ENCODE results near the gene ADAM23. TPM values are rescaled to one million over a fixed set of nuclear protein-coding genes. Genes with fewer than 3 reads are reported as not detected.

The ADAM23 gene
- total and polyA plus RNA-seq, 2 experiments from 2014 or later = 2.8 to 3.3 TPM

DNA sequence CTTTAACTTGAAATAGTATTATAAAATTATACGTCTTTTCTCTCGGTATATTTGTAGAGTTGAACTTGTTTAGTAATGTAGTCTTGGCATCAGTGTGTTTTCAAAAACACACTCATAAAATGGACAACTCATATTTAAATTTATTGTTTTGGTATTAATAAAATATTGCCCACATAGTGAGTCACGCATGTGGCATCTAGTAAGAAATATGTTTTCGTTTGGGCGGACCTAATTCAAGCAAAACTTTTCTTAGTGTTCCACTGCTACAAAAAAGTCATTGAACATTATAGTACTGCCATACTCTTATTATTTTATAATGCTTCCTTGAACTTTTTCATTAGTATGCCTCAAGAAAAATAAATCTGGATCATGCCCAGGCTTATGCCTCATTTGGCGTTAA, 167.9 kb downstream of the ADAM23 start:
- H3K27me3 ChIP-seq = no peaks in the 10 kb centered on the region
- H3K36me3 ChIP-seq (replicated peaks; ENCODE audit: insufficient read depth, low read depth) = no peaks in the 10 kb centered on the region
- no peak for DNase-seq (ENCODE audit: low spot score)
- no peak for TF ChIP-seq EZH2phosphoT487 (IDR thresholded peaks at IDR 0.05; ENCODE audit: low read depth, severe bottlenecking, unreplicated experiment)
- TF ChIP-seq, protein P1, sequence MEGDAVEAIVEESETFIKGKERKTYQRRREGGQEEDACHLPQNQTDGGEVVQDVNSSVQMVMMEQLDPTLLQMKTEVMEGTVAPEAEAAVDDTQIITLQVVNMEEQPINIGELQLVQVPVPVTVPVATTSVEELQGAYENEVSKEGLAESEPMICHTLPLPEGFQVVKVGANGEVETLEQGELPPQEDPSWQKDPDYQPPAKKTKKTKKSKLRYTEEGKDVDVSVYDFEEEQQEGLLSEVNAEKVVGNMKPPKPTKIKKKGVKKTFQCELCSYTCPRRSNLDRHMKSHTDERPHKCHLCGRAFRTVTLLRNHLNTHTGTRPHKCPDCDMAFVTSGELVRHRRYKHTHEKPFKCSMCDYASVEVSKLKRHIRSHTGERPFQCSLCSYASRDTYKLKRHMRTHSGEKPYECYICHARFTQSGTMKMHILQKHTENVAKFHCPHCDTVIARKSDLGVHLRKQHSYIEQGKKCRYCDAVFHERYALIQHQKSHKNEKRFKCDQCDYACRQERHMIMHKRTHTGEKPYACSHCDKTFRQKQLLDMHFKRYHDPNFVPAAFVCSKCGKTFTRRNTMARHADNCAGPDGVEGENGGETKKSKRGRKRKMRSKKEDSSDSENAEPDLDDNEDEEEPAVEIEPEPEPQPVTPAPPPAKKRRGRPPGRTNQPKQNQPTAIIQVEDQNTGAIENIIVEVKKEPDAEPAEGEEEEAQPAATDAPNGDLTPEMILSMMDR (IDR thresholded peaks at IDR 0.05; ENCODE audit: poor library complexity) = no peak
- no peak for TF ChIP-seq EZH2 (IDR thresholded peaks at IDR 0.05; ENCODE audit: borderline replicate concordance)
- no peak overlapping the region for H3K4me3 ChIP-seq
- H3K9me2 ChIP-seq (replicated peaks; ENCODE audit: insufficient read depth) = no peaks in the 10 kb centered on the region
- H3K4me2 ChIP-seq = no peak overlapping the region
- H4K20me1 ChIP-seq (ENCODE audit: insufficient read depth, poor library complexity, severe bottlenecking) = no peaks in the 10 kb centered on the region
- no peak overlapping the region for H2AFZ ChIP-seq
- H3K27ac ChIP-seq = no peak overlapping the region
- WGBS (ENCODE audit: low lambda C conversion rate, missing lambda C conversion rate) = 94% methylated on average over 6 of the region's 6 CpGs
- H3K79me2 ChIP-seq = no peaks in the 10 kb centered on the region
- H3K4me1 ChIP-seq (ENCODE audit: insufficient read depth) = no peaks in the 10 kb centered on the region
- no peaks in the 10 kb centered on the region for H3K9me3 ChIP-seq (ENCODE audit: low read depth)

DNA sequence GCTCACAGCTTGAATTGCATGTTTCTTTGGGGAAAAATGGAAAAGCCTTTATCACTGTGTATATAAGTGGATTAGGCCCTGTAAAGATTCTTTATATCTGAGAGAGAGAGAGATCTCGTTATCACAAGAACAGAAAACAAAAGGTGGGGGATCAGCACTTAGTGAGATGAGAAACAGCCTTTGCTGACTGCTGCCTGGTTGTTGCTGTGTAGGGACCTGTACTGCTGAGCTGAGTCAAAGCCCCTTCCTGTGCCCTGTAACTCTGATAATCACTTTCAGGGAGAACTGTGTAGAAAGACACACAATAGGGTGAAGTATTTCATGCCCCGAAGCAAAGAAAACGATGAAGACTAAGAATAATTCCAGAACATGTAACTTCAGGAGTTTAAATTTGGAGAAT, 168.4 kb downstream of the ADAM23 start:
- H2AFZ ChIP-seq = no peak overlapping the region

DNA sequence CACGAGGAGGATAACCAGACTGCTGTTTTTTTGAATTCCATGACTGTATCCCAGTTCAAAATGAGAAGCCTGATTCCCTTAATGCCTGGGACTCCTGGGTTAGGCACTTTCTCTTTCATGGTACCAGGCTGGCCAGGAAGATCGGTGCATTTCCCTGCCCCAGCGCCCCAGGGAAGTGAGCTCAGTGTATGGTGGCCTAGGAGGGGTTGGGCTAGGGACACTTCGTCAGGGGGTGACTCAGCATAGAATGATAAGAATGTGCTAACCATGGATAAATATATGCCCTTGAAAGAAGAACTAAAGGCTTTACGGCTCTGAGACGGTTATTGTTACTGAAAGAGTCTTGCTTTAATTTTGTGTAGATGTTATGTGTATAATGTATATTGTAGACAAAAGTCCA, 171.5 kb downstream of the ADAM23 start:
- Histone ChIP-seq H3K4me3 (no peak overlapping the region), H2AFZ (no peak overlapping the region), H3K9me2 (replicated peaks; ENCODE audit: insufficient read depth) (no peaks in the 10 kb centered on the region), H3K79me2 (no peaks in the 10 kb centered on the region), H3K4me1 (ENCODE audit: insufficient read depth) (no peaks in the 10 kb centered on the region), H3K27me3 (no peaks in the 10 kb centered on the region), H3K9me3 (ENCODE audit: low read depth) (no peaks in the 10 kb centered on the region), H3K4me2 (no peak overlapping the region), H4K20me1 (ENCODE audit: insufficient read depth, poor library complexity, severe bottlenecking) (no peaks in the 10 kb centered on the region), H3K27ac (no peak overlapping the region), H3K36me3 (replicated peaks; ENCODE audit: insufficient read depth, low read depth) (no peaks in the 10 kb centered on the region)
- no peak for DNase-seq (ENCODE audit: low spot score)
- WGBS (ENCODE audit: low lambda C conversion rate, missing lambda C conversion rate) = 71% methylated on average over 6 of the region's 6 CpGs
- TF ChIP-seq, protein P1 (IDR thresholded peaks at IDR 0.05; ENCODE audit: poor library complexity) = no peak
- TF ChIP-seq EZH2phosphoT487 (IDR thresholded peaks at IDR 0.05; ENCODE audit: low read depth, severe bottlenecking, unreplicated experiment) = no peak
- TF ChIP-seq EZH2 (IDR thresholded peaks at IDR 0.05; ENCODE audit: borderline replicate concordance) = no peak

More for the DNA sequence above, 168.4 kb downstream of the ADAM23 start:
- Histone ChIP-seq H3K27me3 (no peaks in the 10 kb centered on the region), H3K9me3 (ENCODE audit: low read depth) (no peaks in the 10 kb centered on the region), H3K4me3 (no peak overlapping the region), H3K9me2 (replicated peaks; ENCODE audit: insufficient read depth) (no peaks in the 10 kb centered on the region), H3K36me3 (replicated peaks; ENCODE audit: insufficient read depth, low read depth) (no peaks in the 10 kb centered on the region), H4K20me1 (ENCODE audit: insufficient read depth, poor library complexity, severe bottlenecking) (no peaks in the 10 kb centered on the region), H3K27ac (no peak overlapping the region), H3K79me2 (no peaks in the 10 kb centered on the region), H3K4me2 (no peak overlapping the region), H3K4me1 (ENCODE audit: insufficient read depth) (no peaks in the 10 kb centered on the region)
- no peak for DNase-seq (ENCODE audit: low spot score)
- TF ChIP-seq, protein P1 (IDR thresholded peaks at IDR 0.05; ENCODE audit: poor library complexity) = no peak
- no peak for TF ChIP-seq EZH2 (IDR thresholded peaks at IDR 0.05; ENCODE audit: borderline replicate concordance)
- no peak for TF ChIP-seq EZH2phosphoT487 (IDR thresholded peaks at IDR 0.05; ENCODE audit: low read depth, severe bottlenecking, unreplicated experiment)
- WGBS (ENCODE audit: low lambda C conversion rate, missing lambda C conversion rate) = 49% methylated on average over 3 of the region's 3 CpGs
